GM19324 (cell line): ENCODE measurements around the gene ISG20L2.
A peak's percentile ranks its signal among the peaks of the same experiment; 100 is the strongest.

ENCODE experiments used
- ATAC-seq: cut with Tn5 transposase; IDR thresholded peaks from one replicate; pipeline ENCODE4 v1.9.1; 2021; ENCODE audit warnings: mild to moderate bottlenecking, moderate library complexity; ENCODE audit not compliant: unreplicated experiment, low FRiP score

Gene ISG20L2

DNA sequence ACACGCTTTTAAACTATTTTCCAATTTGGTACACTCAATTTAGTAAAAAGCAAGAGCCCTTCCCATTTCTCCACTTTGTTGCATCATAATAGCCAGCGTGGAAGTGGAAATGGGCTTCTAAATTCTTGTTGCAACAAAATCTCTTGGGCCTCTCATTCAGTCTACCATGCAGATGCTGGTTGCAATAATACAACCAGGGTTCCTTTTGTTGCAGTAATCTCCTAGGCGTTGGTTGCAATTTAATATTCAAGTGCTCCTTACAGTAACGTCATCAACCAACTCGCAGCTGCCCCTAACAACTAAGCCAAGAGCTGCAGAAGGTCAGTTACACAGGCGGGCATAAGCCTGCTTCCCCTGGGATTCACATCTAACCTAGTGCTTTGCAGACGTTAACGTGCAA is 25.7 kb upstream of the ISG20L2 start:
- ATAC-seq = no peak

DNA sequence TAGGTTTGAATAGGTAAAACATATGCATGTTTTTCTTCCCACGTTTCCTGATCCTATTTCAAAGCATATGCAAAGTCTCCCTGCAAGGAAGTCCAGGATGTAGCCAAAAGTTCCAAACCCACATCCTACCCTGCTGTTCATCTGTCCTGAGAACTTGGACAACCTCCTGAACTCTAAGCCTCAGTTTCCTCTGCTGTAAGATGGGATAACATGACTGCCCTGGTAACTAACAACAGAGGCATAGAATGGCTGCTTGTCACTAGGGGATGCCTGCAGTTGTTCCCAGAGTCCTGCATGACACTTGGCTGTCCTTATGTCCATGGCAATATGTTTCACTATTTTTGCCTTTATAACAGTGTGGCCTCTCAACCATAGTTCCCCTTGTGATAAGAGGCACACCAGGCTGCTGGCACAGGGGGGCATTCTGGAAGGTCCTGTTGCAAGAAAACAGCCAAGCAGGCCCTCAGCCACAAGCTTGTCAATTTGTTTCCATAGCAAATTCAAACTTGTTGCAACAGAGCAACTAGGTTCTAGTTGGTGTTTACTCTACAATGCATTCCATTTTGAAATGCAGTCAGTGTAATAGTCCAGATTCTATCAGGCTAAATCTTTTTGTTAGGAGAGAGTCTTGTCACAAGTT is 24.4 kb upstream of the ISG20L2 start:
- ATAC-seq = no peak

DNA sequence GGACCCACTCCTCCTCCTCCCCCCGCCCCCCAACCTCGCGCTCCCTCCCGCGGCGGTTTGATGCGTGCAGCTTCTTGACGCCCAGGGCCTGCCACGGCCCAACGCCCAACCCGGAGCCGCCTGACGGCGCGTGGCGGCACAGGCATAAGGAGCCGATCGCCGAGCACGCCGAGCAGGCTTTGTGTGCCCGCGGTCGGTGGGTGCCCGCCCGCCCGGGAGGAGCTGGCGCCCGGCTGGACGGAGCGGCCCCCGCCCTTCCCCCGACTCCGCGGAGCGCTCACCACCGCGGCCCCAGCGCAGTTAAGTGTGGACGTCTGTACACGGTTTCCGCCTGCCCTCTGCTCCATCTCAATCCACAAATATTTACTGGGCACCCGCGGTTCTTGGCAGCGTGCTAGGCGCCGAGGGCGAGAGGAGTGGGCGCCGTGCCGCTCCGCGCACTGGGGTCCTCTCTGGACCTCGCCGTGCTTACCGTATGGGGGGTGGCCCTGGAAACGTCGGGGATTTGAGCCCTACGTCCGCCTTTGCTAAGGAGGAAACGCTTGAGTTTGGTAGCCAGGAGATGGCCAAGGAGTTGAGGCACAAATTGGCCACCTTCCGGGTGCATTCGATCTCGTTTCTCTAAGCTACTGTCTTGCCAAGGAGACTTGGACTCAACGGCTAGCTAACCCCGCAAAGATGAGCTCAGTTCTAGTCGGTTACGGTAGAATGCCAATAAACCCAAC is 23.4 kb upstream of the ISG20L2 start:
- peak; percentile 81 for ATAC-seq

DNA sequence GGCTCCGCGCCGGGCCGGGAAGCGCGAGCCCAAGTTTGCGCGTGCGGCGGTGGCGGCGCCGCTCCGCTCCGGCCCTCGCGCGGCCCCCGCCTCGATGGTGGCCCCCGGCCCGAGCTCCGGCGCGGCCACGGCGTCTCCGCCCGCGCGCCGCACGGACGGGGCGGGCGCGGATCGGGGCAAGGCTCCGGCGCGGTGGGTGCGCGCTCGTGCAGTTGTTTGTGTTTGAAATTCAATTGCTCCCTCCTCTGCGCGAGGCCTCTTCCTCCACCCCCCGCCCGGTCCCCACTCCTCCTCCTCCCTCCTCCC is 22.8 kb upstream of the ISG20L2 start, which contains the start of gene HDGF:
Gene HDGF, minus strand, starts transcription at position 225 of the 306 bp plus-strand sequence. CDS start 246 bp downstream, outside the sequence.
- ATAC-seq = peak; percentile 16

DNA sequence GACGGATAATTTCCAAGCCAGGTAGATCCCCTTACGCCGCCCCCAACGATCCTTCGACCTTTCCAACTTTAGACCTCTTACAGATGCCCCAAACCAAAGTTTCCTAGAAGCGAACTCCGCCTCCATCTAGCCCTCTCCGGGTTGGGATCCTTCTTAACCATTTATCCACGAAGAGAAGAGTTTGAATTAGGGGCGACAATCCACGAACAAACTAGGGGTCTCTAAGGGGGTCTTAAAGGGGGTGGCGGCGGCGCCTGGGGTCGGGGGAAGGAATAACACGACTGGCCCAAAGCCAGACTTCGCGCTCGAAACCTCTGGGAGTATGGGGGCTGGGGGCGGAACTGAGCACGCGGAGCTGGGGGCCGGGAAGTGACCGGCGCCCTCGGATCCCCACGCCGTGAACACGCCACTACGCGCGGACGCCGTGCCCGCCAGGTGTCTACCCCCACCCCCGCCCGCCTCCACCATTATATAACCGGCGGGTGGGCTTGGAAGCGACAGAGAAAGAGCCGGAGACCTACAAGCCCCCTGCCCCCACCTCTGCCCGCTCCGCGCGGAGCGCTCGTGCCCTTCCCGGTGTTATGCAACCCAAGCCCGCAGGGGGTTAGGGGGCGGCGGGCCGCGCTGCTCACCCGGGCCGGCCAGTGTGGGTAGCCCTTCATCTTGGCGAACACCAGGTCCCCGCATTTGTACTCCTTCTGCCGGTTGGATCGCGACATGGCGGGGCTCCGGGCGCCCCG is 22.3 kb upstream of the ISG20L2 start:
- no peak for ATAC-seq

DNA sequence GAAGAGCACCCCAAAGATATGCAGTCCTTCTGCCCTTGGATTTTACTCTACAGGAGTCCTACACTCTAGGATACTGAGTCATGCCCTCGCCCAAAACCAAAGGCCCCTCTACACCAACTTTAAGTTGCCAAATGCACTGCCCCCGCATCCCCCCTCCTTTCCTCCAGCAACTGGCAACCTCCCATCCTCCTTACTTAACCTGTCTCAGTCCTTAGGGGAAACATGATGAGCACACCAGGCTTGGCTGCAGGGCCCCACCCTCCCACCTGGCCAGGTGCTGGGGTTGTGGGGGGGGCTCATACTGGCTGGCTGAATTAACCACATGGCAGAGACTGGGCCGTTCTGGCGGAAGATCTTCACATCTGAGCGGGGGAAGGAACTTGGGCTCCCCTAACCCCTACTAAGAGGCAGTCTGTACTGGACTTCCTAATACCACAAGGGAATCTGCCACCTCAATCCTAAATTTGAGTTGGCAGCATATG is 21.7 kb upstream of the ISG20L2 start:
- no peak for ATAC-seq

DNA sequence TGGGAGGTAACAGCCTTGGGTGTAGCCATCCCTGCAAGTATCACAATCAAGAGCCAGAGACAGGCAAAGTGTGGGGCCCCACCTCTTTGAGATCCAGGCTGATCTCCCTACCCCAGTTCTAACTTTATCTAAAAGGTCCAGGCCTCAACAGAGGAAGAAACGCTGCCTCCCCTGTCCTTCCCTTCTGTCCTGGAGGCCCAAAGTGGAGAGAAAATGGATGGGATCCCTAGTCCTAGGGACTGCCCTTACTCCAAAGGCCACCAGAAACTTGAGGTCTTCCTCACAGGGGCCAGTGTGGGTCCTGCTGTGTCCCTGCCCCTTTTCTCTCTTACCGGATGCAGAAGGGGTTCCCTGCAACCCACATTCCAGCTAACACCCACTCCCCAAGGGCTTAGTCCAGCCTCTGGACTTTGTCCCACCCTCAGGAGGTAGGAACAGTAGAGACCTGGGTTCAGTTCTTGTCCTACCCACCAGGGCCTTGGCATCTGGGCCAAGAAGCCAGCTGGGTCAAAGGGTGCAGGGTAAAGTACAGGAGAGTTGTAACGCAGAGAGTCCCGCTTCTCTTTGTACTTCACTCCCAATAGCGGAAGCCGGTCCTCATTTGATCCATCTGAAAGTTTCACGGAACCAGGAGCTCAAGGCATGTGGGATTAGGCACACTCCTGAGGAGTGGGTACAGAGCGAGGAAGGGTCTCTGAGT is 21.0 kb upstream of the ISG20L2 start:
- no peak for ATAC-seq

DNA sequence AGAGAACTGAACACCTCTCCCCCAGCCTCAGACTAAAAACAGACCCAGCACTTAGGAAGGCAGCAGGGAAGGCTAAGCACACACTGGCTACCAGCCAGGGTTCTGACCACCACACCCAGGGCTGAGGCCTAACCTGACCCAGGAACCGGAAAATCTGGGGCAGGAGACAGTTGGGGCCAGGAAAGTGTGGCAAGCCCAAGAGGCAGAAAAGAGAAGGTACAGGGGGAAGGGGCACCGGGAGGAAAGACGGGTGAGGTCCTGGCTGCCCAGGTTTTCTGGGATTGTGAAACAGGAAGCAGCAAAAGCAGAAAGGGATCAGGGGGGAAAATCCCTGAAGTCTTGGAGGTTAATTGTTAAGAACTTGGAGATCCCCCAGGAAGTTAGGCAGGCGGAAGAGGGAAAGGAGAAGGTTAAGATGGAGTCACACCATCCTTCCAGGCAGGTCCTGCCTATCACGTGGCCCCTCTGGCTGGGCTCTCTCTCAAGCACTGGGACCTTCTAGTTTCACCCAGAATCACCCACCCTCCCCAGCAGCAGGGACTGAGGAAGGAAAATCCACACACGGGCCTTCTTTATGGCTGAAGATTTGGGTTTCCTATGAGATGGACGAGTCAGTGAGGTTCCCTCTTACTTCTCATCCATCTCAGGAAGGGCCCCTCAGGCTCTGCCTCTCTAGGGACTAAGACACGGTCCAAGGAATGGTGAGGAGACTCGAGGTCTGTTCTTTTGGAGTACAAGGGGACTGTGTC is 20.3 kb upstream of the ISG20L2 start:
- no peak for ATAC-seq

DNA sequence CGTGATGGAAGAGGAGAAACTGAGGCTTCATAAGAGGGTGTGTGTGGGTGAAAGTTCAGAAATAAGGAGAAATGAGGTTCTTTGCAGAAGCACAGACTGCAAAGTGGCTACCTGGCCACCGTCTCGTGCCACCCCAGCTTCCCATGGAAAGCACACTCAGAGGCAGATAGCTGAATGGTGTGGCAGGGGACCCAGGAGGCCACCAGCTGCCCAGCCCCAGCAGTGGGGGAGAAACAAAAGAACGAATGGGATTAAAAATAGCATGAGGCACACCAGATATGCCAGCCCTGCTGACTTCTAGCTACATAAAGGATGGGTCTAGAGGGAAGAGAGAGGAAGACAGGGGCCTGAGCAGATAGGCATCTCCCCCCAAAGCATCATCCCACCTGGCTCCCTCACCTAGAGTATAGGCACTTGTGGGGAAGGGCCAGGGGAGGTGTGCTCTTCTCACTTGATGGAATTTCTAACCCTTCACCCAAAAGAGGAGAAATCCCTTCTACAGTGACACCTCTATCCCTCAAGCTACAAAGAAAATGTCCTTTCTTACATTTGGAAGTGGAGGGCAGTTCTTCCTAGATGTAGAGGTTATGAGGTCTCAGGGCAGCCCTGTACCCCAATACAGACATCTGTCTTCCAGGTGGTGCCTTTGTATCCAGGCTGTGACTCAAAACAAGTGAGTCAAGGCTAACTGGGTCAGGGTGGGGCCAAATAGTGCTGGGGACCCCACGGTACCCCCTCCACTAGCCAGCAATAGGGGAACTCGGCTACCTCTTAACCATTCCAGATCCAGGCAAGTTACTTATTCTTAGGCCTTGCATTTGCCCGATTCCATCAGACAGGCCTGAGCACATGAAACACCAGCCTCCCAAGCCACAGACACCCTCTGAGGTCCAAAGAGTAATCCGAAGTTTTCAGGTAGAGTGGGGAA is 19.4 kb upstream of the ISG20L2 start:
- no peak for ATAC-seq

DNA sequence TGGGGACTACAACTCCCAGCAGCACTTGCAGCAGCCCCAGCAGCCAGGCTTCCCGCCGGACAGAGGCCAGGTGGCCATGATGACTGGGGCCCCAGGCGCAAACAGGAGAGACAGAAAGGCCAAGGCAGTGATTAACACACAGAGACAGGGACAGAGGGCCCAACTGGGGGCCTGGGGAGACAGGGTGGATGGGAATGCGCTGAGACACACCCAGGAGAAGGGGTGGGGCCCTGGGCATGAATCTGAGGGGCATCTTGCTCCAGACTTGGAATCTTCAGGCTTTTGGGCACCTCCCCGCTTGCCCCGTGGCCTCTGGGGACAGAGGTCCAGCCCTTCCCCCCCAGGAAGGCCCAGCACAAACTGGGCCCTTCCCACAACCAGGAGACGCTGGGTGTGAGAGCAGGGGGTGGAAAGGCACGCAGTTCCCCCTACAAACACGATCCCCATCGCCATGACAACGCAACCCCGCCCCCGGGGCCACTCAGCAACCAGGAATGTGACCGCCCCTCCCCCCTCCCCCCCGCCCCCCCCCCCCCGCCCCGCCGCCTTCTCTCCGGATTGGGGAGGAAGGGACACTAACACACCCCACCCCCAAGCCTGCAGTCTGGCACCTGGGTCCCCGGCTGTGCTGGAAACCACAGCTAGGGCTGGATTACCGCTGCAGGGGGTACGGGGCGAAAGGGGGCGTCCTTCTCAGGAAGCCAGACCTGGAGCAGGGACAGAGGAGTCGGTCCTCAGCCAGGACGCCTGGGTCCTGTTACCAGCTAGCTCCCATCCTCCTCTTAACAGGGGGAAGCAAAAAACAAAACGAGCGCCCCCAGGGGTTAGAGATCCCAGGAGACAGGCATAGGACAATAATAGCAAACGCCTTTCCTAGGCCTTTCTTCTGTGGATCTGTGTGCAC is 18.4 kb upstream of the ISG20L2 start:
- ATAC-seq = no peak

DNA sequence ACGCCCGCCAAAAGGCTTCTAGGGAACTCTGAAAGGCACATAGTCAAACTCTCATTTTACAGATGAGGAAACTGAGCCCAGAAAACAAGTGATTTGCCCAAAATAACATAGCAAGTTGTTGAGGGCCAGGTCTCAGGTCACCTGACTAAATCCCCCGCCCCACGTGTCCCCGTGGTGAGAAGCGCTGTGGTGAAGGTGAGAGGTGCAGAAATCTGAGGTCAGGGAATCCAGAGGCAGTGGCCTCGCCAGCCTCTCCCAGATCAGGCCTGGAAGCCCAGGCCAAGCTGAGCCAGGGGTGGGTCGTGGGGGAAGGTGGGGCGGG is 17.8 kb upstream of the ISG20L2 start:
- ATAC-seq = no peak

DNA sequence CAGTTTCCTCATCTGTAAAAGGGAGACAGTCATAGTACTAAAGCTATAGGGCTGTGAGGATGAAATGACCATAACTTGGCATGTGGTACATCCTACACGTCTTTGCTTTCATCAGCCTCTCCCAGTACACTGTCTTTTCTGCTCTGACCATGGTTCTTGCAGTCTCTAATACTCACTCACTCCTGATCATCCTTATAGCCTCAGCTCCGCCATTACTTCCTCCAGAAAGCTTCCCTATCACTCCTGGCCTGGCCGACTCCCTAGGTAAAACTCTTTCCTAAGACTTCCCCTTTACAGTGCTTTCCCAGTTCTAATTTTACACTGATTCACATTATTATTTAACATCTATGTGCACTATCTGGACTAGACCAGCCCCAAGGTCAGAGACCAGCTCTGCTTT is 17.3 kb upstream of the ISG20L2 start:
- no peak for ATAC-seq

DNA sequence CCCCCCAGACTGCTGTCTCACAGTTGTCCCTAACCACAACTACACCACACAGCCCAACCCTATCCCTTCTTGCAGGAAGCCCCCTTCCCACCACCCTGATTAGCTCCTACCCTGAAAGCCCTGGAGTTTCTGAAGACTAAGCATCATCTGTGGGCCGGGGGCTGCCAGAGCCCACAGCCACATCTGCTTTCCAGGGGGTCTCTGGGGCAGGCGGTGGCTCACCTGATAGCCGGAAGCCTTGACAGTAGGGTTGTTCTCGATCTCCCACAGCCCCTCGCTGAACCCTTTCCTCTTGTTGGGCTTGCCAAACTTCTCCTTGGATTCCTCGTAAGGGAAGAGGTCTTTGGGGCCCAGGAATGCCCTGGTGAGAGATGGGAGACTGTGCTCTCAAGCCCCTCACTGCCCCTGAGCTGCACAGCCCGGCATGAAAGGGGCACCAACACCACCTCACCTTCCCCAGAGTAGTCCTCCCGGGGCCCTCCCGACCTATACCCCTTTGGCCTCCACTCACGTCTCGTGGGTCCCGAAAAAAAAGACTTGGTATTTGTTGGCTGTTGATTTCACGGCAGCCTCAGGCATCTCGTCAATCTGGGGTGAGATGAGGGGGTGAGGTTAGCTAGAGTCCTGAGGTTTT is 16.3 kb upstream of the ISG20L2 start:
- no peak for ATAC-seq

DNA sequence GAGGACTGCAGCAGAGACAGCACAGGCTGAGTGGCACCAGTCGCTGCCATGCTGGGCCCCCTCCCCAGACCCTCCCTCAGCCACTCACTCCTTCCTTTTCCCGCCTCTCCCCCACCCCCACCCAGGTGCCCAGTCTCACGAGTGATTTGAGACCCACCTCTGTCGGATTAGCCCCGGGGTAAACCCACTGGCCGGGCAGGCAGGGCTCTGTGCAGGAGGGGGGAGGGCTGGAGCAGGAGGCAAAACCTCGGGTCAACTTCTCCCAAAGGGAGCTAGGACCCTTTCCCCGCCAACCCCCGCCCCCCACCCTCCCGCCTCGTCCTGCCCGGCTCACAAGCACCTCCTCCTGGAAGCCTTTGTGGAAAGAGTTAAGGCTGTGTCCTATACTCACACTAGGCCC is 15.8 kb upstream of the ISG20L2 start:
- ATAC-seq = no peak

DNA sequence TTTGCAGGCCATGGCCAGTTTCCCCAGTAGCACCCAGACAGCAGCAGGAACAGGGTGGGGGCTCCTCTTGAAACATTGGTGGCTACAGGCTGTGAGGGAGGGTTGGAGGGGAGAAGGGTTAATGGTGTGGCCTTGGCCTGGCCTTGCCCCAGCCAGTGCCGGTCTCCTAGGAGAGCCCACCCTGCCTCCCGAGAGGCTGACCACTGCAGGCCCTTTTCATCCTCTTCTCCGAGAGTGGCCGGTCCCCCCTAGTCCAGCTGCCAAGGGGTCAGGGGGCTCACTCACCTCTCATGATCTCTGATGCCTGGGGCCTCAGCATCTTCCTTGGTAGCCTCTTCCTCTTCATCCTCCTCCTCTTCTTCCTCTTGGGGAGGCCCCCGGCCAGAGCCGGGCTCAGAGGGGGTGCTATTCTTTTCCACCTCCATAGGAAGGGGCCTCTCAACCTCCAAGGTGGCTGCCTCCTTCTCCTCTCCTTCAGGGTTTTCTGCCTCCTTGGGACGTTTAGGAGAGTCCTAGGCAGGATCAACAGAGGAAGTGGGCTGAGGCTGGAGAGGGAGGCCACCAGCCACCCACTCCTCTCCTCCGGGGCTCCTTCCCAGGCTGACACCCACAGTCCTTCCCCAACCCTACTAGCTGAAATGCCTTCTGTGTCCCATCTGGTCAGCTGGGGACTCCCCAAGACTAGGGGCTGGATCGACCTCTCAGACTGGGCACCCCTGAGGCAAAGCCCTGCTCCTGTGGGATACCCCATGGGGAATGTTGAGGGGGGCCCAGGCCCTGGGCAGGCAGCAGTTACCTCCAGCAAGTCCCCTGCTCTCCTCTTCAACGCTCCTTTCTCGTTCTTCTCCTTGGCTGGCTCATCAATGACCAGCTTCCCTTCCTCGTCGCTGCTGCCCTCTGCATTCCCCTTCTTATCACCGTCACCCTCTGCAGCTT is 15.1 kb upstream of the ISG20L2 start:
- ATAC-seq = no peak

DNA sequence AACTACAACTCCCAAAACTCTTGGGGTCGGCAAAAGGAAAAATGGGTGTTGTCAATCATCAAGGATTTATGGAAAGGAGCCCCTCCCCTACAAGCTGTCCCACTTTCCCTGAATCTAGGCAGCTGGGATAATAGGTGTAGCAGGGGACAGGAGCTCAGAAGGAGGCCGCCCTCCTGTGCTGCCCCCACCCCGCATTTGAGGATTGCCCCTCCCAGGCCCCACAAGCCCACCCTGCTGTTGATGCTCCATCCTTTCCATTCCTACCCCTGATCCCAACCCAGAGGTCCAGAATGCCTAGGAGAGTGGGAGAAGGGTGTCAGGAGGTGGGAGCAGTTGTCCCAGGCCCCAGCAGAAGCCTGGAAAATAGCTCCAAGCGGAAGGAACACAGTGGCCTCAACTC is 14.2 kb upstream of the ISG20L2 start:
- no peak for ATAC-seq

DNA sequence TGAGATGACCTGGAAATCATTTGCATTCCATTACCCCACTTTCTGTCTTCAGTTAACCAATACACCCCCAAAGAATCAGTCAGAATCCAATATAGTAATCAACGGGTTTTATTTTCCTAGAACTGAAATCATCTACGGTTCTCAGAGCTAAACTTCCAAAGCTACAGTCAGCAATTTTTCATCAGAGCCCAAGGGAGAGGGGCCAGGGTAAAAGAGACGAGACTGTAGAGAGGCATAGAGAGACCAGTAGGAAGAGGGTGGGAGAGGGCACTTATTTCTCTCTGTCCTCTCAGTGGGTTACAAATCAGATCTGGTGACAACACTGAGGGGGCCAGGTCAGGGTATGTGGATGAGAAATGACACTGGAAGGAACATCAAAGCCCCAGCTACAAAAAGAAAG is 13.5 kb upstream of the ISG20L2 start:
- ATAC-seq = no peak
